Large intestine (tissue), 3 donors: Measurements from ENCODE around the gene TSG101. TPM values are rescaled to one million over a fixed set of nuclear protein-coding genes. Genes with fewer than 3 reads are reported as not detected.

Experiments used
- DNase-seq, 2 donors: peaks; one replicate each; pipeline versions ENCODE4 v3.0.0 to v3.0.0-alpha.2; 2013
- H3K27ac ChIP-seq: one replicate; pipeline ENCODE4 v1.5.1; 2013; ENCODE audit warnings: low read length
- H3K27me3 ChIP-seq: 2 replicates; pipeline ENCODE4 v1.6.1; 2013; ENCODE audit warnings: low read length; ENCODE audit not compliant: control insufficient read depth, insufficient read depth
- H3K36me3 ChIP-seq: 2 replicates; pipeline ENCODE4 v1.6.1; 2013; ENCODE audit warnings: low read length; ENCODE audit not compliant: control insufficient read depth, insufficient read depth
- H3K4me1 ChIP-seq: one replicate; pipeline ENCODE4 v1.6.1; 2013; ENCODE audit warnings: low read length; ENCODE audit not compliant: control insufficient read depth, insufficient read depth
- H3K4me3 ChIP-seq: one replicate; pipeline ENCODE4 v1.5.1; 2013; ENCODE audit warnings: low read length
- H3K9me3 ChIP-seq: one replicate; pipeline ENCODE4 v1.6.1; 2013; ENCODE audit warnings: mild to moderate bottlenecking, low read depth, low read length, moderate library complexity; ENCODE audit not compliant: control insufficient read depth
- WGBS: methylation state at CpG from one replicate; pipeline ENCODE4 v1.1.5; 2013; ENCODE audit warnings: low lambda C conversion rate; ENCODE audit not compliant: insufficient coverage; 5-methylcytosine and 5-hydroxymethylcytosine counted together
- polyA plus RNA-seq: library from polyadenylated mRNA; unstranded; fragments of 120-200 nt; gene quantifications from one replicate; pipeline ENCODE4 v1.2.1, GENCODE V29; 2013

The TSG101 gene
- polyA plus RNA-seq, 1 donor, result 81.0 TPM

- H3K4me3 ChIP-seq, result no peak overlapping the region
- no peaks in the 10 kb centered on the region for H3K4me1 ChIP-seq
- H3K36me3 ChIP-seq, result no peaks in the 10 kb centered on the region
- H3K9me3 ChIP-seq, result no peaks in the 10 kb centered on the region
- H3K27me3 ChIP-seq, result no peaks in the 10 kb centered on the region
- WGBS, result 14% methylated on average over 1 of the region's 2 CpGs
- DNase-seq, result peak in 1 of 2 donors; percentile 55
- H3K27ac ChIP-seq, result no peak overlapping the region
Observed at GRCh38 chr11:18438691-18439090, 88.1 kb downstream of the TSG101 start.

Other genes starting within 250 kb of the TSG101 start
- gene HPS5, start 204.8 kb downstream of the TSG101 start, polyA plus RNA-seq, result 18.2 TPM
- 64.5 TPM for gene GTF2H1, start 204.4 kb downstream of the TSG101 start, polyA plus RNA-seq
- gene LDHA, start 132.4 kb downstream of the TSG101 start, polyA plus RNA-seq, result 469 TPM
- gene LDHC, start 114.6 kb downstream of the TSG101 start, polyA plus RNA-seq, result 0.09 TPM
- 0.33 TPM for gene LDHAL6A, start 71.1 kb downstream of the TSG101 start, polyA plus RNA-seq
- 19.5 TPM for gene UEVLD, start 61.8 kb upstream of the TSG101 start, polyA plus RNA-seq
- 4.3 TPM for gene MISFA, start 72.8 kb upstream of the TSG101 start, polyA plus RNA-seq
- gene SPTY2D1, start 107.4 kb upstream of the TSG101 start, polyA plus RNA-seq, result 16.5 TPM
- gene TMEM86A, start 171.8 kb upstream of the TSG101 start, polyA plus RNA-seq, result 1.6 TPM
- 1.5 TPM for gene IGSF22, start 199.2 kb upstream of the TSG101 start, polyA plus RNA-seq